Esophagus squamous epithelium (tissue), 4 donors: ENCODE measurements around the gene NPHP4.

Source experiments
- POLR2A ChIP-seq, 4 donors: fragments of 450-650 bp; IDR thresholded peaks; one replicate each; pipeline ENCODE4 v1.6.1; 2017; ENCODE audit warnings: antibody characterized with exemption in 4 of 4, mild to moderate bottlenecking in 4 of 4, moderate library complexity in 3 of 4
- TF ChIP-seq, protein P1 (sequence below), 6 experiments: fragments of 450-650 bp in 4 of 6; fragments of 200-600 bp in 2 of 6; sonication (generic) in 2 of 6; IDR thresholded peaks; one replicate each; pipeline ENCODE4 v1.5.1; 2016 to 2019; ENCODE audit warnings: antibody characterized with exemption in 6 of 6, mild to moderate bottlenecking in 4 of 6, moderate library complexity in 4 of 6

DNA sequence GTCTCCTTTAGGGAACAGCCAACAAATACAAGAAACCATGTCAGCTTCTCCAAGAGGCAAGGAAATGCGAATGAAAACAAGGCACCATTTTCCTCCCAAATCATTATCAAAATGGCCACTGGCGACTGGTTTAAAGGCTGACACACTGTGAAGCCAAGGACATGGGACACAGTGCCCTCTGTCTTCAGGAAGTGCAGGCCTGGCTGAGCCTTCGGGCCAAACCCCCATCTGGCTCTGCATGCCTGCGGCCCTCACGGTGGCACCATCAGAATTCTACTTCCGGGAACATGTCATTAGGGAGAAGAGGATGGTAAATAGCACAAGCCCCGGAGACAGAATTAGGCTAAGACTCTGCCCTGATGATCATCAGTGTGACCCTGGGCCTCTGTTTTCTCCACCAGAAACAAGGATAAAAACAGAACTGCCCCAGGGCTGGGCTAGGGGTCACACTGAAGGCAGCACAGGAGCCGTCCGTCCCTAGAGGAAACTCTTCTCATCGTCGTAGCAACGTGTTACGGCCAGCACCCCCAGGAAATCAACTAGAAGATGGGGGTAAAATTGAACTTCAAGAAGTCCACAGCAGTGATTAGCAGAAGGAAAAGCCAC lies 103.5 kb downstream of the NPHP4 start:
- TF ChIP-seq, protein P1, sequence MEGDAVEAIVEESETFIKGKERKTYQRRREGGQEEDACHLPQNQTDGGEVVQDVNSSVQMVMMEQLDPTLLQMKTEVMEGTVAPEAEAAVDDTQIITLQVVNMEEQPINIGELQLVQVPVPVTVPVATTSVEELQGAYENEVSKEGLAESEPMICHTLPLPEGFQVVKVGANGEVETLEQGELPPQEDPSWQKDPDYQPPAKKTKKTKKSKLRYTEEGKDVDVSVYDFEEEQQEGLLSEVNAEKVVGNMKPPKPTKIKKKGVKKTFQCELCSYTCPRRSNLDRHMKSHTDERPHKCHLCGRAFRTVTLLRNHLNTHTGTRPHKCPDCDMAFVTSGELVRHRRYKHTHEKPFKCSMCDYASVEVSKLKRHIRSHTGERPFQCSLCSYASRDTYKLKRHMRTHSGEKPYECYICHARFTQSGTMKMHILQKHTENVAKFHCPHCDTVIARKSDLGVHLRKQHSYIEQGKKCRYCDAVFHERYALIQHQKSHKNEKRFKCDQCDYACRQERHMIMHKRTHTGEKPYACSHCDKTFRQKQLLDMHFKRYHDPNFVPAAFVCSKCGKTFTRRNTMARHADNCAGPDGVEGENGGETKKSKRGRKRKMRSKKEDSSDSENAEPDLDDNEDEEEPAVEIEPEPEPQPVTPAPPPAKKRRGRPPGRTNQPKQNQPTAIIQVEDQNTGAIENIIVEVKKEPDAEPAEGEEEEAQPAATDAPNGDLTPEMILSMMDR (IDR thresholded peaks at IDR 0.05), result no peak
- no peak for TF ChIP-seq POLR2A (IDR thresholded peaks at IDR 0.05)
